H1 (cell line): ENCODE results near the gene CDC45.

ENCODE experiments used
- CEBPB ChIP-seq: IDR thresholded peaks from 2 replicates; pipeline ENCODE4 v1.6.1; 2012; ENCODE audit warnings: low read depth, low read length
- EP300 ChIP-seq, 2 experiments: IDR thresholded peaks; 1 replicate in 1 of 2; 2 replicates in 1 of 2; pipeline ENCODE4 v1.6.1; 2011 to 2012; ENCODE audit warnings: low read depth in 2 of 2, low read length in 2 of 2, mild to moderate bottlenecking in 2 of 2, borderline replicate concordance in 1 of 2, inconsistent platforms in 1 of 2, moderate library complexity in 1 of 2
- POLR2A ChIP-seq, 2 experiments: IDR thresholded peaks; 1 replicate in 1 of 2; 2 replicates in 1 of 2; pipeline ENCODE4 v1.6.1; 2011; ENCODE audit warnings: low read depth in 2 of 2, low read length in 2 of 2, mild to moderate bottlenecking in 2 of 2; ENCODE audit errors: control extremely low read depth in 1 of 2
- USF2 ChIP-seq: IDR thresholded peaks from 2 replicates; pipeline ENCODE4 v1.6.1; 2011; ENCODE audit warnings: low read length, improper control_type of control experiment

- TF ChIP-seq POLR2A (IDR thresholded peaks at IDR 0.05; ENCODE audit: control extremely low read depth in 1 of 2, low read depth in 2 of 2, low read length in 2 of 2) (no peak), USF2 (no peak), EP300 (IDR thresholded peaks at IDR 0.05; ENCODE audit: borderline replicate concordance in 1 of 2, low read depth in 2 of 2, low read length in 2 of 2) (no peak), CEBPB (no peak)
These were observed 47.0 kb downstream of the CDC45 start for GRCh38 chr22:19526702-19527111.
